ENCODE measurements around the gene MYH13. TPM values are rescaled to one million over a fixed set of nuclear protein-coding genes. Genes with fewer than 3 reads are reported as not detected.

The MYH13 gene
- total RNA-seq, 4 donors from 2014 or later: not detected

DNA sequence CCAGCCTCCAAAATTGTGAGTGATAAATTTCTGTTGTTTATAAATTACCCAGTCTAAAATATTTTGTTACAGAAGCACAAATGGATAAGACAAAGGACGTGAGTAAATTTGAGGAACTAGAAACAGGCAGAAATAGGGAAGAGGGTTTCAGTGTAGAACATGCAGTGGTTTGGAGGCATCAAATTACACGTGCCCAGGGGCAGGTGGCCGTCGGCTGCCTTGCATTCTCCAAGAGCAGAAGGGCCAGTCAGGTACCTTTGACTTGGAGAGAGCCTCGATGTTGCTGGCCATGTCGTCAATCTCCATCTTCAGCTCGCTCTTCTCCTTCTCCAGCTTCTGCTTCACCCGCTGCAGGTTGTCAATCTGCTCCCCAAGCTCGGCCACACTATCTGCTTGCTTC, 54.3 kb downstream of the MYH13 start:
- no peak for DNase-seq (ENCODE audit: low spot score in 2 of 2)
- intact Hi-C loops (cut with DNase I; ENCODE audit: low total_unique reads): no loop called here
- H3K4me3 ChIP-seq (ENCODE audit: low read depth, poor library complexity, severe bottlenecking): no peak overlapping the region
- no peak for TF ChIP-seq POLR2A (IDR thresholded peaks at IDR 0.05)
- TF ChIP-seq, protein P1, sequence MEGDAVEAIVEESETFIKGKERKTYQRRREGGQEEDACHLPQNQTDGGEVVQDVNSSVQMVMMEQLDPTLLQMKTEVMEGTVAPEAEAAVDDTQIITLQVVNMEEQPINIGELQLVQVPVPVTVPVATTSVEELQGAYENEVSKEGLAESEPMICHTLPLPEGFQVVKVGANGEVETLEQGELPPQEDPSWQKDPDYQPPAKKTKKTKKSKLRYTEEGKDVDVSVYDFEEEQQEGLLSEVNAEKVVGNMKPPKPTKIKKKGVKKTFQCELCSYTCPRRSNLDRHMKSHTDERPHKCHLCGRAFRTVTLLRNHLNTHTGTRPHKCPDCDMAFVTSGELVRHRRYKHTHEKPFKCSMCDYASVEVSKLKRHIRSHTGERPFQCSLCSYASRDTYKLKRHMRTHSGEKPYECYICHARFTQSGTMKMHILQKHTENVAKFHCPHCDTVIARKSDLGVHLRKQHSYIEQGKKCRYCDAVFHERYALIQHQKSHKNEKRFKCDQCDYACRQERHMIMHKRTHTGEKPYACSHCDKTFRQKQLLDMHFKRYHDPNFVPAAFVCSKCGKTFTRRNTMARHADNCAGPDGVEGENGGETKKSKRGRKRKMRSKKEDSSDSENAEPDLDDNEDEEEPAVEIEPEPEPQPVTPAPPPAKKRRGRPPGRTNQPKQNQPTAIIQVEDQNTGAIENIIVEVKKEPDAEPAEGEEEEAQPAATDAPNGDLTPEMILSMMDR (IDR thresholded peaks at IDR 0.05): no peak
- WGBS, 2 donors: 66 to 70% methylated on average over 9 of the region's 9 CpGs

DNA sequence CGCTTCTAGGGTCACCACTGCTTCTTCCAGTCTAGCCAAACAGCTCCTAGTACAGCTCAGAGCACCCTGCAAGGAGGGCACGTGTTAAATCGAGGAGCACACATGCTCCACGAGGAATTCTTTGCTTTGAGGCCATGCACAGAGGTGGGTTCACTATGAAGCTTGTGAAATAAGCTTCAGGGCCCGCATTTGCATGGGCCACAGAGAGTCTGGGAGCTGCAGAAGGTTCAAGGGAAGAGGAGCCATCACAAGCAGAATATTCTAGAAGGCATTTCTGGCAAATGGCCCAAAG, 55.3 kb downstream of the MYH13 start:
- no peak overlapping the region for H3K4me3 ChIP-seq (ENCODE audit: low read depth, poor library complexity, severe bottlenecking)
- intact Hi-C loops (cut with DNase I; ENCODE audit: low total_unique reads): no loop called here
- WGBS, 2 donors: 69 to 71% methylated on average over 5 of the region's 5 CpGs
- TF ChIP-seq, protein P1 (IDR thresholded peaks at IDR 0.05): no peak
- no peak for TF ChIP-seq POLR2A (IDR thresholded peaks at IDR 0.05)
- no peak for DNase-seq (ENCODE audit: low spot score in 2 of 2)

DNA sequence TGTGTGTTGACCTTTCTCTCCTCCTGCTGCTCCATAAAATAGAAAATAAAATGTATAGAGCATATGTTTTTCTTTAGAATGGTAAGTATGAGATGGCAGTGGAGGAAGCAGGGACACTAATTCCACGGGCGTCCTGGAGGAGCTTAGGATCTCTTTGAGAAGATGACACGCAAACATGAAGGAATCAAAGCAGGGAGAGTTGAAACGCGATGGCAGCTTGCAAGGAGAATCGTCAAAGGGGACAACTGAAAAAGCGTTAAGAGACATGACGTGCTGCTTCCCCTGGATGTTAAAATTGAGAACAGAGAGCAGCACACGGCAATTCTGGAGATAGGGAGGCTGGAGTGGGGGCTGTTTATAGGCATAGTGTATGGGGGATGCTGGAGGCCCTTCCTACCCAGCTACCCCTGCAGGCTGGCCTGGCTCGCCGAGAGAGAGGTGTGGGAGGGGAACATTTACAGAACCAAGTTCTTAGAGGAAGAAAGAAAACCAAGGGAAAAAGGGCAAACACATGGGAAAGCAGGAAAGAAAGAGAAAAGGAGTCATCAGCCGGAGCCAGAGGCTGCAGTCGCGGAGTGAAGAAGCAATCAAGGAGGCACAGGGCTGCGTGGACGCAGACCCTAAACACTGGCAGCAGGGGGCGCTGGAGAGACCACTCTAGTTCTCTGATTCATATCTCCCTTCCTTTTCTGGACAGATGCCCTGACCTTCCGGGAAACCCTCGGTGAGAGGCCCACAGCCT, 55.8 kb downstream of the MYH13 start:
- WGBS, 2 donors: 60% methylated on average over 18 to 19 of the region's 19 CpGs
- no peak overlapping the region for H3K4me3 ChIP-seq (ENCODE audit: low read depth, poor library complexity, severe bottlenecking)
- intact Hi-C loops (cut with DNase I; ENCODE audit: low total_unique reads): no loop called here
- peak; percentile 61 to 93 for DNase-seq (ENCODE audit: low spot score in 2 of 2)
- no peak for TF ChIP-seq POLR2A (IDR thresholded peaks at IDR 0.05)
- TF ChIP-seq, protein P1 (IDR thresholded peaks at IDR 0.05): no peak

DNA sequence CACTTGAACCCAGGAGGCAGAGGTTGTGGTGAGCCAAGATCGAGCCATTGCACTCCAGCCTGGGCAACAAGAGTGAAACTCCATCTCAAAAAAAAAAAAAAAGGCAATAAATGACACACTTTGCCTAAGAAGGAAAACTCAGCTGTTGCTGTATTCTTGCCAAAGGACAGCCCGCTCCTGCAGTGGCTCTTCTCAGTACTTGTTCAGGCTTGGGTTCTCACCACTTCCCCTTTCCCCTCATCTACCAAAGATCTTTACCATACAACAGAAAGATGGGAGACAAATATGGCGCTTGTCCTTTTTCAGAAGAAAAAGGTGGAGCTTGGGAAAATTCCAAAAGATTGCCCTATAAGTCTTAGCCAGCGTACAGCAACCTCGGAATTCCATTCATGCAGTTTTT, 58.5 kb downstream of the MYH13 start:
- TF ChIP-seq POLR2A (IDR thresholded peaks at IDR 0.05): no peak
- TF ChIP-seq, protein P1 (IDR thresholded peaks at IDR 0.05): no peak
- peak in 1 of 2 donors; percentile 3 for DNase-seq (ENCODE audit: low spot score in 2 of 2)
- no peak overlapping the region for H3K4me3 ChIP-seq (ENCODE audit: low read depth, poor library complexity, severe bottlenecking)
- intact Hi-C loops (cut with DNase I; ENCODE audit: low total_unique reads): no loop called here
- WGBS, 2 donors: 73 to 75% methylated on average over 5 of the region's 5 CpGs

DNA sequence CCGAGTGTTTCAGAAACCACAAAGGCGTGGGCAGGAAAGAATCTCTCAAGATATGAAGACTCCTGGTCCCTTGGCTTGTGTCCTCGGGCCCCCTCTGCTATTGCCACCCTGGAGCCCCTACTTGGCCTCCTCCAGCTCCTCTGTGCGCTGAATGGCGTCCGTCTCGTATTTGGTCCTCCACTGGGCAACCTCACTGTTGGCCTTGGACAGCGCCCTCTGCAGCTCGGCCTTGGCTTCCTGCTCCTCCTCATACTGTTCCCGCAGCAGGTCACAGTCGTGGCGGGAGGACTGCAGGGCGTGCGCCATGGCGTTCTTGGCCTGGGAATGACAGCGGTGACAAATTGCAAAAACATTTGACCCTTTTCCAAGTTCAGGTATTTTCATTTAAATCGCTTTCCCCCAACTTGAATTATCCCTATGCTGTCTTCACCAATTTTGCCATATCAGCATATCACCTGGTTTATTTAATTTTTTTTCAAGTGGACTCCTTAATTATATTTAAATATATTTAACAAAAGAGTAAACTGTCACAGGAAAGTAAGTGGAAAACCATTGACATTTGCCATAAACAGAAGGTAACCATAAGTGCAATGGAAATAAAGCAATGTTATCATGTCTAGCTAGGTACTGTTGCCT, 59.7 kb downstream of the MYH13 start:
- H3K4me3 ChIP-seq (ENCODE audit: low read depth, poor library complexity, severe bottlenecking): no peak overlapping the region
- TF ChIP-seq POLR2A (IDR thresholded peaks at IDR 0.05): no peak
- TF ChIP-seq, protein P1 (IDR thresholded peaks at IDR 0.05): no peak
- peak in 1 of 2 donors; percentile 72 for DNase-seq (ENCODE audit: low spot score in 2 of 2)
- WGBS, 2 donors: 88 to 93% methylated on average over 17 of the region's 17 CpGs
- intact Hi-C loops (cut with DNase I; ENCODE audit: low total_unique reads): no loop called here

All from lower leg skin (tissue), 4 donors.